GM12878 (cell line): ENCODE results near the gene C2CD5. TPM values are rescaled to one million over a fixed set of nuclear protein-coding genes. Genes with fewer than 3 reads are reported as not detected.

Experiments used
- ATAC-seq: fragments of 200-7000 bp; cut with Tn5 transposase; 3 replicates; pipeline ENCODE4 v1.9.1; 2020; ENCODE audit warnings: mild to moderate bottlenecking, moderate library complexity
- BruUV-seq: library from RNA; stranded (reverse); fragments of 400-500 nt; replicated peaks from 2 replicates; lab custom pipeline; 2021; lab: Mats Ljungman, UMichigan
- CTCF ChIA-PET: fragments of 300-600 bp; sonication (Branson Sonifier 250); formaldehyde crosslinking; extraction: SDS; loops from one replicate; lab custom pipeline; 2021; ENCODE audit warnings: inconsistent platforms; lab: Yijun Ruan, JAX
- POLR2A ChIA-PET: fragments of 350-600 bp; formaldehyde crosslinking; extraction: SDS; loops from one replicate; lab custom pipeline; 2021; ENCODE audit warnings: inconsistent platforms; lab: Charles Lee
- RAD21 ChIA-PET: fragments of 300-600 bp; sonication (Branson Sonifier 250); formaldehyde crosslinking; loops from one replicate; lab custom pipeline; 2023; ENCODE audit warnings: antibody characterized with exemption; ENCODE audit not compliant: unreplicated experiment; lab: Charles Lee
- SMC1A ChIA-PET: fragments of 300-600 bp; sonication (Branson Sonifier 250); formaldehyde crosslinking; loops from one replicate; lab custom pipeline; 2023; ENCODE audit not compliant: unreplicated experiment, uncharacterized antibody; lab: Charles Lee
- DNase-seq: peaks from one replicate; pipeline ENCODE4 v3.0.0-alpha.2; 2011; ENCODE audit warnings: low read depth, low spot score
- FAIRE-seq: peaks from 3 replicates; lab custom pipeline; 2011; peaks lifted over from hg19 to GRCh38; lab: Jason Lieb, UNC
- H2AFZ ChIP-seq: 2 replicates; pipeline ENCODE4 v1.6.0; 2011; ENCODE audit warnings: low read depth, low read length, control low read depth; ENCODE audit not compliant: control insufficient read depth
- H3K27ac ChIP-seq: 2 replicates; pipeline ENCODE4 v1.5.1; 2011; ENCODE audit warnings: control low read depth; ENCODE audit not compliant: control insufficient read depth, insufficient read depth
- H3K27me3 ChIP-seq, 2 experiments: replicated peaks in 1 of 2; 2 replicates each; pipeline versions ENCODE4 v1.6.0 to v1.6.1; 2011; ENCODE audit warnings: low read length in 1 of 2; ENCODE audit not compliant: control insufficient read depth in 2 of 2, insufficient read depth in 2 of 2
- H3K36me3 ChIP-seq, 2 experiments: 2 replicates each; pipeline ENCODE4 v1.5.1; 2011; ENCODE audit warnings: low read length in 1 of 2; ENCODE audit not compliant: control insufficient read depth in 2 of 2, insufficient read depth in 2 of 2
- H3K4me1 ChIP-seq: 2 replicates; pipeline ENCODE4 v1.6.1; 2011; ENCODE audit warnings: mild to moderate bottlenecking, low read length, moderate library complexity, mixed read lengths; ENCODE audit not compliant: control insufficient read depth, insufficient read depth
- H3K4me2 ChIP-seq: 2 replicates; pipeline ENCODE4 v1.6.0; 2011; ENCODE audit warnings: control low read depth; ENCODE audit not compliant: control insufficient read depth, insufficient read depth
- H3K4me3 ChIP-seq: fragments of 200-600 bp; sonication (generic); 2 replicates; pipeline ENCODE4 v1.5.1; 2016
- H3K79me2 ChIP-seq: 2 replicates; pipeline ENCODE4 v1.6.0; 2011; ENCODE audit warnings: low read length; ENCODE audit not compliant: control insufficient read depth, insufficient read depth
- H3K9ac ChIP-seq: 2 replicates; pipeline ENCODE4 v1.8.0; 2011; ENCODE audit warnings: low read length, control low read depth, mixed read lengths; ENCODE audit not compliant: control insufficient read depth, insufficient read depth
- H3K9me3 ChIP-seq: replicated peaks from 3 replicates; pipeline ENCODE4 v1.5.1; 2011; ENCODE audit warnings: mild to moderate bottlenecking, low read length; ENCODE audit not compliant: control insufficient read depth, insufficient read depth
- H4K20me1 ChIP-seq: 2 replicates; pipeline ENCODE4 v1.6.0; 2011; ENCODE audit not compliant: control insufficient read depth, insufficient read depth
- EZH2 ChIP-seq: IDR thresholded peaks from 2 replicates; pipeline ENCODE4 v1.6.1; 2012; ENCODE audit warnings: low read depth, mild to moderate bottlenecking, control low read depth, inconsistent platforms, low read length, borderline replicate concordance; ENCODE audit not compliant: control insufficient read depth
- SMAD1 ChIP-seq: fragments of 450-650 bp; IDR thresholded peaks from 2 replicates; pipeline ENCODE4 v1.6.1; 2018; ENCODE audit warnings: mild to moderate bottlenecking, low read depth; ENCODE audit not compliant: partially characterized antibody
- ZBTB4 ChIP-seq: fragments of 450-650 bp; formaldehyde crosslinking; IDR thresholded peaks from 2 replicates; pipeline ENCODE4 v1.4.0; 2022; ENCODE audit warnings: mild to moderate bottlenecking, moderate library complexity
- WGBS: methylation state at CpG from one replicate; pipeline ENCODE4 v1.1.6; 2016; ENCODE audit warnings: low lambda C conversion rate; ENCODE audit not compliant: insufficient replicate concordance, insufficient coverage; ENCODE audit errors: missing lambda C conversion rate; 5-methylcytosine and 5-hydroxymethylcytosine counted together
- in situ Hi-C: fragments of 300-500 bp; cut with MboI; formaldehyde crosslinking; loops from 9 replicates; pipeline ENCODE4 v1.14.3; 2018; ENCODE audit warnings: mixed read lengths
- intact Hi-C: fragments of 100-400 bp; cut with micrococcal nuclease; formaldehyde crosslinking; loops from one replicate; pipeline ENCODE4 v1.14.2; 2022; ENCODE audit not compliant: unreplicated experiment
- polyA plus RNA-seq, 11 experiments: library from polyadenylated mRNA; depleted of rRNA in 4 of 11; unstranded in 6 of 11; stranded (reverse) in 5 of 11; fragments of >200 nt; fragmentation: Nextera tagmentation in 4 of 11; fragmentation: Illumina TruSeq in 1 of 11; extraction: Ambion mirVana in 4 of 11; extraction: Trizol in 1 of 11; gene quantifications; 1 replicate in 1 of 11; 2 replicates in 10 of 11; pipeline versions ENCODE4 v1.2.1 to v1.2.3, GENCODE V29; 2011 to 2016; ENCODE audit warnings: inconsistent platforms in 2 of 11, missing spikeins in 2 of 11, low read depth in 1 of 11
- total RNA-seq, 4 experiments: library from RNA; depleted of rRNA in 3 of 4; stranded (reverse); fragments of >200 nt in 3 of 4; fragmentation: Illumina TruSeq in 1 of 4; extraction: Trizol in 1 of 4; gene quantifications; 2 replicates each; pipeline versions ENCODE4 v1.2.1 to v1.2.3, GENCODE V29; 2013 to 2021
- TF ChIP-seq, protein P1 (sequence below): fragments of 450-650 bp; conservative IDR thresholded peaks from 2 replicates; pipeline ENCODE4 v1.6.1; 2017; ENCODE audit warnings: mild to moderate bottlenecking, moderate library complexity

The C2CD5 gene
- total and polyA plus RNA-seq, 10 of the 15 experiments (the other 5 are each of a cell fraction or from before 2014, with no cell fraction given): 7.7 to 55.0 (median 27.0) TPM

GRCh38 chr12:22413592-22413991, 130.8 kb downstream of the C2CD5 start:
- POLR2A ChIA-PET: no interaction called here
- no peaks in the 10 kb centered on the region for H3K9me3 ChIP-seq
- SMC1A ChIA-PET: interaction anchor here (0.7 kb wide), 1 partner anchor 963 kb away, joined by 3 read pairs; no protein-coding TSS in a partner anchor
- no peaks in the 10 kb centered on the region for H3K36me3 ChIP-seq
- TF ChIP-seq EZH2 (no peak), SMAD1 (no peak), ZBTB4 (no peak)
- TF ChIP-seq, protein P1, sequence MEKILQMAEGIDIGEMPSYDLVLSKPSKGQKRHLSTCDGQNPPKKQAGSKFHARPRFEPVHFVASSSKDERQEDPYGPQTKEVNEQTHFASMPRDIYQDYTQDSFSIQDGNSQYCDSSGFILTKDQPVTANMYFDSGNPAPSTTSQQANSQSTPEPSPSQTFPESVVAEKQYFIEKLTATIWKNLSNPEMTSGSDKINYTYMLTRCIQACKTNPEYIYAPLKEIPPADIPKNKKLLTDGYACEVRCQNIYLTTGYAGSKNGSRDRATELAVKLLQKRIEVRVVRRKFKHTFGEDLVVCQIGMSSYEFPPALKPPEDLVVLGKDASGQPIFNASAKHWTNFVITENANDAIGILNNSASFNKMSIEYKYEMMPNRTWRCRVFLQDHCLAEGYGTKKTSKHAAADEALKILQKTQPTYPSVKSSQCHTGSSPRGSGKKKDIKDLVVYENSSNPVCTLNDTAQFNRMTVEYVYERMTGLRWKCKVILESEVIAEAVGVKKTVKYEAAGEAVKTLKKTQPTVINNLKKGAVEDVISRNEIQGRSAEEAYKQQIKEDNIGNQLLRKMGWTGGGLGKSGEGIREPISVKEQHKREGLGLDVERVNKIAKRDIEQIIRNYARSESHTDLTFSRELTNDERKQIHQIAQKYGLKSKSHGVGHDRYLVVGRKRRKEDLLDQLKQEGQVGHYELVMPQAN: no peak
- DNase-seq (no peak), FAIRE-seq (no peak), ATAC-seq (no peak)
- no peaks in the 10 kb centered on the region for H4K20me1 ChIP-seq
- in situ Hi-C loops (no loop called here), intact Hi-C loops (no loop called here)
- no peaks in the 10 kb centered on the region for H3K27me3 ChIP-seq
- no peaks in the 10 kb centered on the region for H3K79me2 ChIP-seq
- H3K9ac ChIP-seq: no peak overlapping the region
- no peak overlapping the region for H2AFZ ChIP-seq
- BruUV-seq: no TSS peak
- RAD21 ChIA-PET: no interaction called here
- H3K4me1 ChIP-seq: peaks cover 10% of the 10 kb centered on the region
- CTCF ChIA-PET: interaction anchor here (1.2 kb wide), 1 partner anchor 32 kb away, joined by 3 read pairs; no protein-coding TSS in a partner anchor
- no peak overlapping the region for H3K4me2 ChIP-seq
- WGBS: 43% methylated on average over 3 of the region's 3 CpGs
- no peak overlapping the region for H3K27ac ChIP-seq
- no peak overlapping the region for H3K4me3 ChIP-seq
